Esophagus muscularis mucosa (tissue), 4 donors: ENCODE data around the gene MCM9. TPM values are rescaled to one million over a fixed set of nuclear protein-coding genes. Genes with fewer than 3 reads are reported as not detected.

Source experiments
- DNase-seq: peaks from one replicate; pipeline ENCODE4 v3.0.0-alpha.2; 2017; ENCODE audit errors: extremely low spot score
- H3K27ac ChIP-seq, 4 donors: fragments of 200-600 bp; sonication (generic); replicated peaks in 1 of 4; 1 replicate in 3 of 4; 2 replicates in 1 of 4; pipeline ENCODE4 v1.5.1; 2016 to 2019; ENCODE audit warnings: mild to moderate bottlenecking in 1 of 4
- H3K27me3 ChIP-seq, 4 donors: fragments of 200-600 bp; sonication (generic); one replicate each; pipeline versions ENCODE4 v1.5.1 to v1.6.0; 2016 to 2019
- H3K36me3 ChIP-seq, 4 donors: fragments of 200-600 bp; sonication (generic); one replicate each; pipeline ENCODE4 v1.5.1; 2016 to 2019
- H3K4me1 ChIP-seq, 4 donors: fragments of 200-600 bp; sonication (generic); one replicate each; pipeline ENCODE4 v1.5.1; 2016 to 2019
- H3K4me3 ChIP-seq, 4 donors: fragments of 200-600 bp; sonication (generic); 1 replicate in 2 of 4; 2 replicates in 2 of 4; pipeline ENCODE4 v1.5.1; 2016 to 2019; ENCODE audit warnings: mild to moderate bottlenecking in 4 of 4, moderate library complexity in 1 of 4
- H3K9me3 ChIP-seq, 4 donors: fragments of 200-600 bp; sonication (generic); 1 replicate in 3 of 4; 2 replicates in 1 of 4; pipeline ENCODE4 v1.5.1; 2016 to 2019
- EP300 ChIP-seq: sonication (generic); formaldehyde crosslinking; IDR thresholded peaks from one replicate; pipeline ENCODE4 v1.6.1; 2017; ENCODE audit warnings: antibody characterized with exemption
- POLR2A ChIP-seq: fragments of 450-650 bp; IDR thresholded peaks from one replicate; pipeline ENCODE4 v1.6.1; 2017; ENCODE audit warnings: antibody characterized with exemption, moderate library complexity, mild to moderate bottlenecking, low read depth
- POLR2AphosphoS5 ChIP-seq, 2 donors: sonication (generic); formaldehyde crosslinking; IDR thresholded peaks; one replicate each; pipeline ENCODE4 v1.6.1; 2017; ENCODE audit warnings: antibody characterized with exemption in 2 of 2
- WGBS: methylation state at CpG from one replicate; pipeline ENCODE4 v1.1.5; 2018; 5-methylcytosine and 5-hydroxymethylcytosine counted together
- intact Hi-C: fragments of 100-400 bp; cut with DNase I; formaldehyde crosslinking; loops from one replicate; pipeline ENCODE4 v1.15.1; 2023
- total RNA-seq, 4 donors: library from RNA; depleted of rRNA; stranded (reverse); fragments of >200 nt; gene quantifications; one replicate each; pipeline versions ENCODE4 v1.1.0 to v1.2.1, GENCODE V29; 2016
- TF ChIP-seq, protein P1 (sequence below), 3 experiments: fragments of 200-600 bp in 2 of 3; fragments of 450-650 bp in 1 of 3; sonication (generic) in 2 of 3; IDR thresholded peaks; one replicate each; pipeline ENCODE4 v1.5.1; 2017 to 2019; ENCODE audit warnings: antibody characterized with exemption in 3 of 3, mild to moderate bottlenecking in 2 of 3, moderate library complexity in 1 of 3

The MCM9 gene
- total RNA-seq, 4 donors from 2014 or later, result 10.8 to 18.1 (median 11.3) TPM

GRCh38 chr6:118894425-118895260 is 40.3 kb downstream of the MCM9 start:
- Histone ChIP-seq H3K4me3 (peak overlapping the region; percentile 88 to 97 (median 95)), H3K36me3 (no peaks in the 10 kb centered on the region), H3K4me1 (peaks cover 35 to 49% (median 46%) of the 10 kb centered on the region in 4 donors), H3K27me3 (peaks cover 0 to 7% (median 0%) of the 10 kb centered on the region in 4 donors), H3K9me3 (no peaks in the 10 kb centered on the region), H3K27ac (peak overlapping the region; percentile 93 to 98 (median 97))
- under 1% methylated on average over 65 of the region's 102 CpGs for WGBS
- TF ChIP-seq POLR2A, result no peak
- TF ChIP-seq, protein P1, sequence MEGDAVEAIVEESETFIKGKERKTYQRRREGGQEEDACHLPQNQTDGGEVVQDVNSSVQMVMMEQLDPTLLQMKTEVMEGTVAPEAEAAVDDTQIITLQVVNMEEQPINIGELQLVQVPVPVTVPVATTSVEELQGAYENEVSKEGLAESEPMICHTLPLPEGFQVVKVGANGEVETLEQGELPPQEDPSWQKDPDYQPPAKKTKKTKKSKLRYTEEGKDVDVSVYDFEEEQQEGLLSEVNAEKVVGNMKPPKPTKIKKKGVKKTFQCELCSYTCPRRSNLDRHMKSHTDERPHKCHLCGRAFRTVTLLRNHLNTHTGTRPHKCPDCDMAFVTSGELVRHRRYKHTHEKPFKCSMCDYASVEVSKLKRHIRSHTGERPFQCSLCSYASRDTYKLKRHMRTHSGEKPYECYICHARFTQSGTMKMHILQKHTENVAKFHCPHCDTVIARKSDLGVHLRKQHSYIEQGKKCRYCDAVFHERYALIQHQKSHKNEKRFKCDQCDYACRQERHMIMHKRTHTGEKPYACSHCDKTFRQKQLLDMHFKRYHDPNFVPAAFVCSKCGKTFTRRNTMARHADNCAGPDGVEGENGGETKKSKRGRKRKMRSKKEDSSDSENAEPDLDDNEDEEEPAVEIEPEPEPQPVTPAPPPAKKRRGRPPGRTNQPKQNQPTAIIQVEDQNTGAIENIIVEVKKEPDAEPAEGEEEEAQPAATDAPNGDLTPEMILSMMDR (IDR thresholded peaks at IDR 0.05), result peak in 2 of 3 experiments; percentile 8 to 31
- TF ChIP-seq EP300, result no peak
- TF ChIP-seq POLR2AphosphoS5 (IDR thresholded peaks at IDR 0.05), result peak; percentile 56 to 69
- no peak for DNase-seq
- intact Hi-C loops, result loop anchor here (2.0 to 10.0 kb wide), 2 partner anchors 40 to 240 kb away; partner anchors contain the start of genes CEP85L and MCM9

GRCh38 chr6:118893807-118894424 is 41.0 kb downstream of the MCM9 start, which contains the start of gene ASF1A:
TSS of gene ASF1A (plus strand) at chr6:118894152. CDS start at chr6:118894414, 262 bp downstream.
- Histone ChIP-seq H3K27ac (peak within 1 kb of the TSS; percentile 93 to 98 (median 97)), H3K4me1 (peaks cover 28 to 49% (median 40%) of the 10 kb centered on the region in 4 donors), H3K9me3 (no peaks in the 10 kb centered on the region), H3K27me3 (peaks cover 0 to 7% (median 0%) of the 10 kb centered on the region in 4 donors), H3K4me3 (peak within 1 kb of the TSS; percentile 88 to 97 (median 95)), H3K36me3 (no peaks in the 10 kb centered on the region)
- peak; percentile 99 for DNase-seq
- intact Hi-C loops, result loop anchor here (2.0 to 10.0 kb wide), 2 partner anchors 41 to 239 kb away; partner anchors contain the start of genes CEP85L and MCM9
- TF ChIP-seq, protein P1 (IDR thresholded peaks at IDR 0.05), result peak; percentile 49 to 63 (median 57)
- no peak for TF ChIP-seq EP300
- TF ChIP-seq POLR2AphosphoS5 (IDR thresholded peaks at IDR 0.05), result peak; percentile 85 to 87
- peak; percentile 16 for TF ChIP-seq POLR2A
- under 1% methylated on average over 26 of the region's 51 CpGs for WGBS

DNA sequence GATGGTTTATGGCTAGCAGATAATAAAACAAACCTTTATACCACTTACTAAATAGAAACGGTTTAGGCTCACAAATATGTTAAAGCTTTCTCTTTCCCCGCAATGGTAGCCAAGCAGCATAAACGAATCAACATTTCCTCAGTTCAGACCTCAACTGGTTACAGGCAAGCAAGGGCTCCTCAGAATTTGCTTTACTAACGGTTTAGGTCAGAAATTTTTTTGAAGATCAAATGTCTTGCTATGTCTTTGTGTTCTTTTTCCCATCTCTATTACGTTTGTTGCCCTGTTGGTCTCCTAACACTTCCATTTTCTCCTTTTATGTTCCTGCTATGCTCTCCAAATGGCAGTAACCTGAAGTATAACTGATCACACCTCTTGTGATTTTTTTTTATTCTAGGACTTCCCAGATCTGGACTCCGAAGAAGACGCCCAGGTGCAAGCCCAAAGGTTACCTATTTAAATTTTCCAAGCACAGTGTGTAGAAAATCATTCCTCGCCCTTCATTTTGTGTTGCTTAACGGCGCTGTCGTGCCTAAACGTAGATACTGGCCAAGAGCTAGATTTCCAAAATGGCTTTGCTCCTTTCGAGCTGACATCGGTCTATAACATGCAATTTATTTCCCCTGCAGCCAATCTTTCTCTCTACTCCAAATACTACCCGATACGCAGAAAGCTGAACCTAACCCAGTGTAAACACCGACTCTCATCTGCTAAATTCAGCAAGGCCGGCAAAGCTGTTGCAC is 41.7 kb downstream of the MCM9 start:
- DNase-seq, result no peak
- TF ChIP-seq POLR2A, result no peak
- TF ChIP-seq, protein P1 (IDR thresholded peaks at IDR 0.05), result no peak
- Histone ChIP-seq H3K36me3 (no peaks in the 10 kb centered on the region), H3K4me3 (peak overlapping the region; percentile 88 to 97 (median 95)), H3K27ac (peak overlapping the region; percentile 93 to 98 (median 97)), H3K4me1 (peaks cover 27 to 49% (median 39%) of the 10 kb centered on the region in 4 donors), H3K27me3 (peaks cover 0 to 7% (median 0%) of the 10 kb centered on the region in 4 donors), H3K9me3 (no peaks in the 10 kb centered on the region)
- intact Hi-C loops, result loop anchor here (10.0 kb wide), 1 partner anchor 238 kb away; the partner anchor contains the start of gene CEP85L
- WGBS, result 2% methylated on average over 18 of the region's 18 CpGs

DNA sequence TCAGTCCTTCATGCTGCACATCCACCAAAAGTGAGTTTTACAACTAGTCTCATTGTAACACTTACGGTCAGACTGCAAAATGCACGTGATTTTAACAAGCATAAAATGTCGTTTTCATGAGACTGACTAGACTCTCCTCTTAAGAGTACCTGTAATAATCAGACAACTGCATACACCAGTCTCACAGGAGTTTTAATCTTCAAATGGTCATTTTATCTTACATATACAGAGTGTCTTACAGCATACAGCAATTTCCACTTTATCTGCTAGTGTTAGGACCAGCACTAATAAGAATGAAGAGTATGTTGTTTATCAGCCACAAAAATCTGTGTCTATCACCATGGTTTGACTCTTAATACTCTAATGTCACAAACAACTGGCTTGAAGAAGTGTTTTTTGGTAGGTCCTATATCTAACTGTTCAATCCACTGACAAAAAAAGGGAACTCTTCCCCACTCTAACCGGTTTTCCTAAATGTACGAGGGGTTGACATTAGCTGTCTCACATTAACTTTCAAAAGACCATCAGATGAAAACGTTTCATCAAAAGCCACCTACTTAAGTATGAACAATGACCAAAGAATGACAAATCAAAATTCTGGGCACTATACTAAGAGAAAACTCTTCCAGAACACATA is 42.5 kb downstream of the MCM9 start:
- no peak for DNase-seq
- TF ChIP-seq POLR2AphosphoS5 (IDR thresholded peaks at IDR 0.05) (no peak), EP300 (no peak), POLR2A (no peak)
- TF ChIP-seq, protein P1 (IDR thresholded peaks at IDR 0.05), result no peak
- WGBS, result 32% methylated on average over 6 of the region's 6 CpGs
- Histone ChIP-seq H3K27me3 (peaks cover 0 to 7% (median 0%) of the 10 kb centered on the region in 4 donors), H3K36me3 (no peaks in the 10 kb centered on the region), H3K9me3 (no peaks in the 10 kb centered on the region), H3K4me1 (peaks cover 25 to 45% (median 36%) of the 10 kb centered on the region in 4 donors), H3K27ac (peak overlapping the region; percentile 93 to 98 (median 97)), H3K4me3 (peak overlapping the region; percentile 88 to 97 (median 95))
- intact Hi-C loops, result loop anchor here (10.0 kb wide), 1 partner anchor 238 kb away; the partner anchor contains the start of gene CEP85L
